ENCODE measurements around the gene ERCC3. TPM values are rescaled to one million over a fixed set of nuclear protein-coding genes. Genes with fewer than 3 reads are reported as not detected.

ERCC3 gene
- total RNA-seq, 1 experiment from 2014 or later = 52.7 TPM

GRCh38 chr2:127288274-127288673 is 5.7 kb downstream of the ERCC3 start:
- Histone ChIP-seq H3K27me3 (ENCODE audit: insufficient read depth, low read length) (no peaks in the 10 kb centered on the region), H3K9me3 (ENCODE audit: control insufficient read depth in 1 of 2, insufficient read depth in 1 of 2, low read depth in 1 of 2, low read length in 2 of 2) (no peaks in the 10 kb centered on the region; a peak in 1 of 4 replicates), H3K79me2 (ENCODE audit: insufficient read depth, low read length) (peaks cover 38% of the 10 kb centered on the region), H3K4me1 (ENCODE audit: control insufficient read depth in 1 of 2, insufficient read depth in 2 of 2, low read length in 2 of 2) (peaks cover 4 to 5% of the 10 kb centered on the region in 2 experiments; a peak in 2 of 4 replicates), H4K20me1 (ENCODE audit: insufficient read depth) (no peaks in the 10 kb centered on the region), H2AFZ (ENCODE audit: low read depth, low read length, poor library complexity, severe bottlenecking) (no peak overlapping the region), H3K27ac (ENCODE audit: low read depth, low read length) (no peak overlapping the region), H3K36me3 (ENCODE audit: control insufficient read depth in 1 of 2, insufficient read depth in 2 of 2, low read length in 2 of 2) (peaks cover 69 to 73% of the 10 kb centered on the region in 2 experiments), H3K9ac (ENCODE audit: low read length) (no peak overlapping the region), H3K4me2 (ENCODE audit: low read length) (no peak overlapping the region), H3K9me2 (ENCODE audit: insufficient read depth) (no peaks in the 10 kb centered on the region), H3K4me3 (replicated peaks in 1 of 2; ENCODE audit: low read depth in 1 of 2, low read length in 2 of 2) (no peak overlapping the region)
- ATAC-seq = no peak
- RAD21 ChIA-PET (ENCODE audit: low non-redundant PET in 1 of 2, low total read pairs in 2 of 2, uncharacterized antibody in 2 of 2, unreplicated experiment in 2 of 2) = no interaction called here
- POLR2A ChIA-PET = no interaction called here
- CTCF ChIA-PET = no interaction called here
- BruUV-seq (replicated peaks) = no TSS peak
- intact Hi-C loops (cut with micrococcal nuclease) = no loop called here
- no peak for DNase-seq (ENCODE audit: low read depth, low spot score)
- TF ChIP-seq JUND (IDR thresholded peaks at IDR 0.05) = no peak
- TF ChIP-seq POLR2AphosphoS5 (IDR thresholded peaks at IDR 0.05; ENCODE audit: low read depth, low read length) = no peak
- no peak for TF ChIP-seq TCF7L2 (IDR thresholded peaks at IDR 0.05; ENCODE audit: borderline replicate concordance, extremely low read depth, insufficient read depth, insufficient read length)
- no peak for TF ChIP-seq SP1 (IDR thresholded peaks at IDR 0.05; ENCODE audit: low read depth)
- TF ChIP-seq, protein P1, sequence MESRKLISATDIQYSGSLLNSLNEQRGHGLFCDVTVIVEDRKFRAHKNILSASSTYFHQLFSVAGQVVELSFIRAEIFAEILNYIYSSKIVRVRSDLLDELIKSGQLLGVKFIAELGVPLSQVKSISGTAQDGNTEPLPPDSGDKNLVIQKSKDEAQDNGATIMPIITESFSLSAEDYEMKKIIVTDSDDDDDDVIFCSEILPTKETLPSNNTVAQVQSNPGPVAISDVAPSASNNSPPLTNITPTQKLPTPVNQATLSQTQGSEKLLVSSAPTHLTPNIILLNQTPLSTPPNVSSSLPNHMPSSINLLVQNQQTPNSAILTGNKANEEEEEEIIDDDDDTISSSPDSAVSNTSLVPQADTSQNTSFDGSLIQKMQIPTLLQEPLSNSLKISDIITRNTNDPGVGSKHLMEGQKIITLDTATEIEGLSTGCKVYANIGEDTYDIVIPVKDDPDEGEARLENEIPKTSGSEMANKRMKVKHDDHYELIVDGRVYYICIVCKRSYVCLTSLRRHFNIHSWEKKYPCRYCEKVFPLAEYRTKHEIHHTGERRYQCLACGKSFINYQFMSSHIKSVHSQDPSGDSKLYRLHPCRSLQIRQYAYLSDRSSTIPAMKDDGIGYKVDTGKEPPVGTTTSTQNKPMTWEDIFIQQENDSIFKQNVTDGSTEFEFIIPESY (IDR thresholded peaks at IDR 0.05; ENCODE audit: extremely low read depth, insufficient replicate concordance, low read length) = no peak
- TF ChIP-seq RAD21 (IDR thresholded peaks at IDR 0.05; ENCODE audit: low read depth) = no peak
- no peak for TF ChIP-seq SIN3A (IDR thresholded peaks at IDR 0.05; ENCODE audit: low read depth)
- TF ChIP-seq ELF1 (IDR thresholded peaks at IDR 0.05; ENCODE audit: borderline replicate concordance, low read depth) = no peak
- TF ChIP-seq SRF (IDR thresholded peaks at IDR 0.05; ENCODE audit: low read depth) = no peak

DNA sequence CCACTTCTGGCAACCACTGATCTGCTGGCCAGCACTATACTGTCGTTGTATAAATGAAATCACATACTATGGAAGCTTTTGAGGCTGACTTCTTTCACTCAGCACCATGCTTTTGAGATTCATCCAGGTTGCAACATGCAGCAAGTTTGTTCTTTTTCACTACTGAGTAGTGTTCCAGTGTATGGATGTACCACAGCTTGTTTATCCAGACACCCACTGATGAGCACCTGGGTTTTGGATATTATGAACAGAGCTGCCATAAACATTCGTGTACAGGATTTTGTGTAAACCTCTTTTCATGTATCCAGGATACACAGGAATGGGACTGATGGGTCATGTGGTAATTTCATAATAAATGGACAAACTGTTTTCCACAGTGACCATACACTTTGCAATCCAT is 10.7 kb downstream of the ERCC3 start:
- DNase-seq (ENCODE audit: low read depth, low spot score) (no peak), ATAC-seq (no peak)
- no peaks in the 10 kb centered on the region for H3K27me3 ChIP-seq (ENCODE audit: insufficient read depth, low read length)
- ChIA-PET POLR2A (no interaction called here), CTCF (no interaction called here), RAD21 (ENCODE audit: low non-redundant PET in 1 of 2, low total read pairs in 2 of 2, uncharacterized antibody in 2 of 2, unreplicated experiment in 2 of 2) (no interaction called here)
- no peak overlapping the region for H3K4me2 ChIP-seq (ENCODE audit: low read length)
- H3K9me2 ChIP-seq (ENCODE audit: insufficient read depth) = no peaks in the 10 kb centered on the region
- intact Hi-C loops (cut with micrococcal nuclease) = no loop called here
- no peaks in the 10 kb centered on the region for H3K4me1 ChIP-seq (ENCODE audit: control insufficient read depth in 1 of 2, insufficient read depth in 2 of 2, low read length in 2 of 2)
- BruUV-seq (replicated peaks) = no TSS peak
- no peak overlapping the region for H2AFZ ChIP-seq (ENCODE audit: low read depth, low read length, poor library complexity, severe bottlenecking)
- no peaks in the 10 kb centered on the region for H4K20me1 ChIP-seq (ENCODE audit: insufficient read depth)
- no peaks in the 10 kb centered on the region; a peak in 1 of 4 replicates for H3K9me3 ChIP-seq (ENCODE audit: control insufficient read depth in 1 of 2, insufficient read depth in 1 of 2, low read depth in 1 of 2, low read length in 2 of 2)
- no peak overlapping the region for H3K27ac ChIP-seq (ENCODE audit: low read depth, low read length)
- H3K4me3 ChIP-seq (replicated peaks in 1 of 2; ENCODE audit: low read depth in 1 of 2, low read length in 2 of 2) = no peak overlapping the region
- peaks cover 52% of the 10 kb centered on the region for H3K79me2 ChIP-seq (ENCODE audit: insufficient read depth, low read length)
- H3K9ac ChIP-seq (ENCODE audit: low read length) = no peak overlapping the region
- H3K36me3 ChIP-seq (ENCODE audit: control insufficient read depth in 1 of 2, insufficient read depth in 2 of 2, low read length in 2 of 2) = peaks cover 59 to 60% of the 10 kb centered on the region in 2 experiments
- TF ChIP-seq, protein P2, sequence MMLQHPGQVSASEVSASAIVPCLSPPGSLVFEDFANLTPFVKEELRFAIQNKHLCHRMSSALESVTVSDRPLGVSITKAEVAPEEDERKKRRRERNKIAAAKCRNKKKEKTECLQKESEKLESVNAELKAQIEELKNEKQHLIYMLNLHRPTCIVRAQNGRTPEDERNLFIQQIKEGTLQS (IDR thresholded peaks at IDR 0.05) = no peak
- TF ChIP-seq, protein P1 (IDR thresholded peaks at IDR 0.05; ENCODE audit: extremely low read depth, insufficient replicate concordance, low read length) = no peak
- TF ChIP-seq TCF7L2 (IDR thresholded peaks at IDR 0.05; ENCODE audit: borderline replicate concordance, extremely low read depth, insufficient read depth, insufficient read length) (no peak), CBX3 (IDR thresholded peaks at IDR 0.05; ENCODE audit: low read depth) (no peak), JUND (IDR thresholded peaks at IDR 0.05) (no peak), SIN3A (IDR thresholded peaks at IDR 0.05; ENCODE audit: low read depth) (no peak), CEBPB (IDR thresholded peaks at IDR 0.05; ENCODE audit: low read depth) (no peak)
- TF ChIP-seq, protein P3, sequence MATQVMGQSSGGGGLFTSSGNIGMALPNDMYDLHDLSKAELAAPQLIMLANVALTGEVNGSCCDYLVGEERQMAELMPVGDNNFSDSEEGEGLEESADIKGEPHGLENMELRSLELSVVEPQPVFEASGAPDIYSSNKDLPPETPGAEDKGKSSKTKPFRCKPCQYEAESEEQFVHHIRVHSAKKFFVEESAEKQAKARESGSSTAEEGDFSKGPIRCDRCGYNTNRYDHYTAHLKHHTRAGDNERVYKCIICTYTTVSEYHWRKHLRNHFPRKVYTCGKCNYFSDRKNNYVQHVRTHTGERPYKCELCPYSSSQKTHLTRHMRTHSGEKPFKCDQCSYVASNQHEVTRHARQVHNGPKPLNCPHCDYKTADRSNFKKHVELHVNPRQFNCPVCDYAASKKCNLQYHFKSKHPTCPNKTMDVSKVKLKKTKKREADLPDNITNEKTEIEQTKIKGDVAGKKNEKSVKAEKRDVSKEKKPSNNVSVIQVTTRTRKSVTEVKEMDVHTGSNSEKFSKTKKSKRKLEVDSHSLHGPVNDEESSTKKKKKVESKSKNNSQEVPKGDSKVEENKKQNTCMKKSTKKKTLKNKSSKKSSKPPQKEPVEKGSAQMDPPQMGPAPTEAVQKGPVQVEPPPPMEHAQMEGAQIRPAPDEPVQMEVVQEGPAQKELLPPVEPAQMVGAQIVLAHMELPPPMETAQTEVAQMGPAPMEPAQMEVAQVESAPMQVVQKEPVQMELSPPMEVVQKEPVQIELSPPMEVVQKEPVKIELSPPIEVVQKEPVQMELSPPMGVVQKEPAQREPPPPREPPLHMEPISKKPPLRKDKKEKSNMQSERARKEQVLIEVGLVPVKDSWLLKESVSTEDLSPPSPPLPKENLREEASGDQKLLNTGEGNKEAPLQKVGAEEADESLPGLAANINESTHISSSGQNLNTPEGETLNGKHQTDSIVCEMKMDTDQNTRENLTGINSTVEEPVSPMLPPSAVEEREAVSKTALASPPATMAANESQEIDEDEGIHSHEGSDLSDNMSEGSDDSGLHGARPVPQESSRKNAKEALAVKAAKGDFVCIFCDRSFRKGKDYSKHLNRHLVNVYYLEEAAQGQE (IDR thresholded peaks at IDR 0.05; ENCODE audit: low read depth) = no peak
